GM12873 (cell line): ENCODE measurements around the gene EPS15.

ENCODE experiments used
- TF ChIP-seq, protein P1 (sequence below): IDR thresholded peaks from 2 replicates; pipeline ENCODE4 v1.5.1; 2012; ENCODE audit warnings: low read depth, mild to moderate bottlenecking, moderate library complexity, low read length, control low read depth; ENCODE audit not compliant: insufficient read depth; ENCODE audit errors: missing control alignments

The EPS15 gene

DNA sequence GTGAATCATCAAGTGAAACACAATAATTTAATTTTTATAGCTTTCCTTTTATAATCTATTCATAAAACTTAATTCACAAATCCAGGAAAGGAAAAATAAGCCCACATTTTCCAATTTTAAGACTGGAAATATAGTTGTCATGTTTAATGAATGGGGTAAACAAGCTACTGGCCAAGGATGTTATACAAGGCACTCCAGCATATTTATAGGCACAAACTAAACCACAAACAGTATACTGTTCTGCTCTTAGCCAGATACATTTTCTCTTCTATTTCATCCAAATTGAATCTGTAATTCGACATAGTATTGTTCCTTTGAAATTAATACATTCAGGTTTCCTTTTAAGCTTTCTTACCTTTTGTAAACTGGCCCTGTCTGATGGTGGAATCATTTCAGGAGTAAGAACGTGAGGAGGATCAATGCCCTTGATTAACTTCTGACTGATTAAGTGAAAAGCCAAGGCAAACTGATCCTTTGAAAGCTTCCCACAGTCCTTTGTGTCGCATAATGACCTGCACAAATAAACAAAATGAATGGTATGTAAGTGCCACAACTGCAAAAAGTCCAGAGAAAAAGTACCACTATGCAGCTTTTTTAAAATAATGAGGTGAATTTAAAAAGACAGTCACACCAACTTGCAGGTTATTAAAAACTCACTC lies 74.4 kb downstream of the EPS15 start:
- TF ChIP-seq, protein P1, sequence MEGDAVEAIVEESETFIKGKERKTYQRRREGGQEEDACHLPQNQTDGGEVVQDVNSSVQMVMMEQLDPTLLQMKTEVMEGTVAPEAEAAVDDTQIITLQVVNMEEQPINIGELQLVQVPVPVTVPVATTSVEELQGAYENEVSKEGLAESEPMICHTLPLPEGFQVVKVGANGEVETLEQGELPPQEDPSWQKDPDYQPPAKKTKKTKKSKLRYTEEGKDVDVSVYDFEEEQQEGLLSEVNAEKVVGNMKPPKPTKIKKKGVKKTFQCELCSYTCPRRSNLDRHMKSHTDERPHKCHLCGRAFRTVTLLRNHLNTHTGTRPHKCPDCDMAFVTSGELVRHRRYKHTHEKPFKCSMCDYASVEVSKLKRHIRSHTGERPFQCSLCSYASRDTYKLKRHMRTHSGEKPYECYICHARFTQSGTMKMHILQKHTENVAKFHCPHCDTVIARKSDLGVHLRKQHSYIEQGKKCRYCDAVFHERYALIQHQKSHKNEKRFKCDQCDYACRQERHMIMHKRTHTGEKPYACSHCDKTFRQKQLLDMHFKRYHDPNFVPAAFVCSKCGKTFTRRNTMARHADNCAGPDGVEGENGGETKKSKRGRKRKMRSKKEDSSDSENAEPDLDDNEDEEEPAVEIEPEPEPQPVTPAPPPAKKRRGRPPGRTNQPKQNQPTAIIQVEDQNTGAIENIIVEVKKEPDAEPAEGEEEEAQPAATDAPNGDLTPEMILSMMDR = no peak

DNA sequence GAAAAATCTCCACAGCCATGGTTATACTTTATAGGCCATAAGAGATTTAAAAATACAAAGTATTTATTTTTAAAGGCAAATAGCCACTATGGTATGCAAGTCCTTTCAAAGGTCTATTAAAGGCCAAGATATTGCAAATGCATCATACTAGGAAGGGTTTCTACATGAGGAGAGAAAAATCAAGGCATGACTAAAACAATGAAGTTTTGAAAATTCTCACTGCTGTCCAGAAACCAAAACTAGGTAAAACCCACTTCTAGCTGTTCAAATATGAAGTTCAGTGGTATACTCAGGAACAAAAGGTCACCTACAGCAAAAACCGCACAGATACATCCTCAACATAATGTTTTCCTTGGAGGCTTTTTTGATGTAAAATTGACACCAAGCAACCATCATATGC lies 75.0 kb downstream of the EPS15 start:
- TF ChIP-seq, protein P1 = no peak

DNA sequence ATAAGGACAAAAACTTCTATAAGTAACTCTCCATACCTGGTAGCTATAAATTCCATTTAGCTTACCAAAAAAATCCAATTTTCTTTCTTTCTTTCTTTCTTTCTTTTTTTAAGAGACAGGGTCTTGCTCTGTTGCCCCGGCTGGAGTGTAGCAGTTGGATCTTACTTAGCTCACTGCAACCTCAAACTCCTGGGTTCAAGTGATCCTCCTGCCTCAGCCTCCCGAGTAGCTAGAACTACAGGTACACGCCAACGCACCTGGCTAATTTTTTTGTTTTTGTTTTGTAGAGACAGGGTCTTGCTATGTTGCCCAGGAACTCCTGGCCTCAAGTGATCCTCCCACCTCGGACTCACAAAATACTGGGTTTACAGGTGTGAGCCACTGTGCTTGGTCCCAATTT lies 75.5 kb downstream of the EPS15 start:
- TF ChIP-seq, protein P1 = no peak

DNA sequence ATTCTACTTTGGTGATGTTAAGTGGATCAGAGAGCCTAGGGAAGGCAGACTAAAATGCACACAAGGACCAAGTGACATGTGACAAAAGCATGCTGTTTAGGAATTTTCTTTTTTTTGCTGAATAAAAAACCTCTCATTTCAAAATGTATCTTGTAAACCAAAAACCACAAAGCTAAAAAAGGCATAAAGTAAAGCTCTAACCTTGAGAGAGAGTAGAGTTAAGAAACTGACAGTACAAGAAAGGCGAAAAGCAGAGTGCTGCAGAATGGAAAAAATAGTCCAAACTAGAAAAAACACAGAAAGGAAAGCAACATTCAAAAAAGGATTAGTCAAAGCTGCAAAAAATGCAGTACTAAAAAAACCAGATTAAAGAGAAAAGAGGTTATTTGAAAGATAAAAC lies 76.5 kb downstream of the EPS15 start:
- TF ChIP-seq, protein P1 = no peak

DNA sequence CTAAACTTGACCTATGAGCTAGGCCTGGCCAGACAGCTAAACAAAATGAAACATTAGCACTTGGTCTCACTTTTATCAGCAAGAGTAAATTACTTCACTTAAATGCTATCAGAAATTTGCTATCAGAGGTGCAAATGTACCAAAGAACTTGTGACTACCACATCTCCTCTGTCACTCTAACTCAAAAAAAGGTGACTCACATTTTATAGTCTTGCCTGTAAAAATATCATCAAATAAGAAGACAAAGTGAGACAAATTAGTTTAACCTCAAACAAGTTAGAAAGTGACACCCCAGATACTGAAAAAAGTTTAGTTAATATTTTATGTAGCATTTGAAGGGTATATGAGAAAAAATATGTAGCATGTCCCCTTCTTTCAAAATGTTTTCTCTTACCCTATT lies 76.9 kb downstream of the EPS15 start:
- TF ChIP-seq, protein P1 = no peak

DNA sequence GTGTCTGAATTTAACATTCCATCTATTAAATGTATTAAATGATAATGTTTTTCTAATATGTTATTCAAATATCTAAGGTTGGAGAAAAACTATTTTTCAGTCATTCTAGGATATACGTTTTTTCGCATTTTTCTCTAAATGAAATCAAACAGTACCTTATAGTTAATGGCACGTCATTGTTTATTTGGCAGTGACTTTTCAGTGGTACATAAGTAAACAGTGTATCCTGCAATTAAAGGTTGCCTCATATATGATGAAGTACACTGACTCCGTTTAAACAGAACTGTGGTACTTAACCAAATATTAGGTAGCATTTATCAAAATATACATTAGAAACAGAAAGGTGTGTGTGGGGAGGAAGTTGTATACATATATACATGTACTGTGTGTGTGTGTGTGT lies 79.2 kb downstream of the EPS15 start:
- TF ChIP-seq, protein P1 = no peak

DNA sequence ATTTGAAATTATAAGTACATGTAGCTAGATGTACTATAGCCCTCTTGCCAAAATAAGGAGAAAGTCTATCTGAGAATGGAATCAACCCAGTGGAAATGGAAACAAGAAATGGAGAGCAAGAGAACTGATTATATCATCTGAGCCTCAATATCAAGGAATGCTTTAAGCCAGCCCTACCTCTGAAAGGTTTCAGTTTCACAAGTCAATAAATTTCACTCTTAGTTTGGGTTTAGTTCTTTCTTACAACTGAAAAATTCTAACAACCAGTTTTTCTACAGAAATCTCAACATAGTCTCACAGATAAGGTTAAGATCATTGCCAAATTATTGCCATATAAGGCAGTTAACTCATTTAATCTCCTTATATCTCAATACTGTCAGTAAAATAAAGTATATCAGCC lies 80.0 kb downstream of the EPS15 start:
- TF ChIP-seq, protein P1 = no peak
